Activated CD8-positive, alpha-beta T cell treated with anti-CD3 and anti-CD28 coated beads for 36 hours (primary cell): ENCODE measurements around the gene ADAMTS2. TPM values are rescaled to one million over a fixed set of nuclear protein-coding genes. Genes with fewer than 3 reads are reported as not detected.

ENCODE experiments used
- ATAC-seq: fragments of 200-7000 bp; cut with Tn5 transposase; one replicate; pipeline ENCODE4 v1.10.0; 2021; ENCODE audit warnings: mild to moderate bottlenecking, moderate library complexity
- CTCF ChIA-PET: fragments of 350-600 bp; sonication (Branson Sonifier 250); formaldehyde crosslinking; loops from one replicate; lab custom pipeline; 2021; ENCODE audit warnings: antibody characterized with exemption; lab: Charles Lee
- POLR2A ChIA-PET: fragments of 350-600 bp; sonication (Branson Sonifier 250); formaldehyde crosslinking; loops from one replicate; lab custom pipeline; 2021; ENCODE audit warnings: antibody characterized with exemption; lab: Charles Lee
- DNase-seq: peaks from one replicate; pipeline ENCODE4 v3.0.0-alpha.2; 2020
- H3K27ac Mint-ChIP-seq: one replicate; pipeline ENCODE4 v1.8.0; 2021; ENCODE audit warnings: mild to moderate bottlenecking, mixed read lengths
- H3K27me3 Mint-ChIP-seq: one replicate; pipeline ENCODE4 v1.8.0; 2021; ENCODE audit warnings: mixed read lengths
- H3K36me3 Mint-ChIP-seq: one replicate; pipeline ENCODE4 v1.8.0; 2021; ENCODE audit warnings: low read depth, mixed read lengths
- H3K4me1 Mint-ChIP-seq: one replicate; pipeline ENCODE4 v1.8.0; 2021; ENCODE audit warnings: low read depth, mixed read lengths
- H3K4me3 Mint-ChIP-seq: one replicate; pipeline ENCODE4 v1.8.0; 2021; ENCODE audit warnings: mild to moderate bottlenecking, moderate library complexity, mixed read lengths
- H3K9me3 Mint-ChIP-seq: one replicate; pipeline ENCODE4 v1.8.0; 2021; ENCODE audit warnings: mixed read lengths
- intact Hi-C: fragments of 100-400 bp; cut with micrococcal nuclease; formaldehyde crosslinking; loops from one replicate; pipeline ENCODE4 v1.10.0; 2022
- total RNA-seq, 2 experiments: library from RNA; stranded (reverse); gene quantifications; one replicate each; pipeline ENCODE4 v1.2.3, GENCODE V29; 2021
- TF ChIP-seq, protein P1 (sequence below): fragments of 200-600 bp; IDR thresholded peaks from one replicate; pipeline ENCODE4 v1.8.0; 2022; ENCODE audit warnings: antibody characterized with exemption, mild to moderate bottlenecking

Gene ADAMTS2
- total RNA-seq, 2 experiments from 2014 or later = not detected

DNA sequence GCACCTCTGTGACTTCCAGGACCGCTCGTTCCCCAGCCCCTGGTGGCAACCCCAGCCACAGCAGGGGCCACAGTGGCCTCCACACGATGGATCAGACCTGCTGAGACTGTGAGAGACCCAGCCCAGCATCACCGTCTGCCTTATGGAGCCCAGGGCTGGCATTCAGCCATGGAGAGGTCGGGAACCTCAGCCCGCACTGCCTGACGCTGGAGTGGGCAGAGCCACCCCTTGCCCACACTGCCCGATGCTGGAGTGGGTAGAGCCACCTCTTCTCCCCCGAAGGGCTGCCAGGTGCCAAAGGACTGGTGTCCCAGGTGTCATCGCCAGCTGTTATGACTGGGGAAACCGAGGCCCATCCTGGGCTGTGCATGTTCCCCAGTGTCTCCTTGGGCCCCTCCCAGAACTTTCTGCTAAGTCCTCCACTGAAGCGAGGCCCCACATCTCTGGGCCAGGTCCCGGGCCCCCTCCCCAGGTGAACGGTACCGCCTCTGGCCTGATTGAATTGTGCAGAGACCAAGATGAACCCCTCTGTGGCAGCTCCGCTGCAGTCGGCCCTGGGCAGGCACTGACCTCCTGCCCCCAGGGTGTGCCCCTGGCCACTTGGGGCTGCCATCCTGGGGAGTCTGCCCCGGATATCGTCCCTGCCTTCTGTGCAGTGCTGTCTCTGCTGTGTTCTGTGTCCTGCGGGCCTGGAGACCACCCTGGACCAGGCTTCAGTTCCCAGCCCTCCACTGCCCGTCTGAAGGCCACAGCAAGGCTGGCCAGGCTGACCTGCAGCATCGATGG lies 137.1 kb downstream of the ADAMTS2 start:
- H3K36me3 Mint-ChIP-seq = no peaks in the 10 kb centered on the region
- intact Hi-C loops = no loop called here
- no peaks in the 10 kb centered on the region for H3K9me3 Mint-ChIP-seq
- DNase-seq (no peak), ATAC-seq (no peak)
- no peak overlapping the region for H3K4me3 Mint-ChIP-seq
- CTCF ChIA-PET = no interaction called here
- H3K27me3 Mint-ChIP-seq = no peaks in the 10 kb centered on the region
- no peak overlapping the region for H3K27ac Mint-ChIP-seq
- H3K4me1 Mint-ChIP-seq = no peaks in the 10 kb centered on the region
- TF ChIP-seq, protein P1, sequence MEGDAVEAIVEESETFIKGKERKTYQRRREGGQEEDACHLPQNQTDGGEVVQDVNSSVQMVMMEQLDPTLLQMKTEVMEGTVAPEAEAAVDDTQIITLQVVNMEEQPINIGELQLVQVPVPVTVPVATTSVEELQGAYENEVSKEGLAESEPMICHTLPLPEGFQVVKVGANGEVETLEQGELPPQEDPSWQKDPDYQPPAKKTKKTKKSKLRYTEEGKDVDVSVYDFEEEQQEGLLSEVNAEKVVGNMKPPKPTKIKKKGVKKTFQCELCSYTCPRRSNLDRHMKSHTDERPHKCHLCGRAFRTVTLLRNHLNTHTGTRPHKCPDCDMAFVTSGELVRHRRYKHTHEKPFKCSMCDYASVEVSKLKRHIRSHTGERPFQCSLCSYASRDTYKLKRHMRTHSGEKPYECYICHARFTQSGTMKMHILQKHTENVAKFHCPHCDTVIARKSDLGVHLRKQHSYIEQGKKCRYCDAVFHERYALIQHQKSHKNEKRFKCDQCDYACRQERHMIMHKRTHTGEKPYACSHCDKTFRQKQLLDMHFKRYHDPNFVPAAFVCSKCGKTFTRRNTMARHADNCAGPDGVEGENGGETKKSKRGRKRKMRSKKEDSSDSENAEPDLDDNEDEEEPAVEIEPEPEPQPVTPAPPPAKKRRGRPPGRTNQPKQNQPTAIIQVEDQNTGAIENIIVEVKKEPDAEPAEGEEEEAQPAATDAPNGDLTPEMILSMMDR = no peak
- POLR2A ChIA-PET = no interaction called here

- no peak for ATAC-seq
- POLR2A ChIA-PET = no interaction called here
- Mint-ChIP-seq H3K4me1 (no peaks in the 10 kb centered on the region), H3K9me3 (no peaks in the 10 kb centered on the region), H3K36me3 (no peaks in the 10 kb centered on the region), H3K27me3 (no peaks in the 10 kb centered on the region), H3K27ac (no peak overlapping the region), H3K4me3 (no peak overlapping the region)
- CTCF ChIA-PET = no interaction called here
- DNase-seq = no peak
- TF ChIP-seq, protein P1 = no peak
- intact Hi-C loops = no loop called here
Measured at GRCh38 chr5:179207470-179207869, 137.8 kb downstream of the ADAMTS2 start.

DNA sequence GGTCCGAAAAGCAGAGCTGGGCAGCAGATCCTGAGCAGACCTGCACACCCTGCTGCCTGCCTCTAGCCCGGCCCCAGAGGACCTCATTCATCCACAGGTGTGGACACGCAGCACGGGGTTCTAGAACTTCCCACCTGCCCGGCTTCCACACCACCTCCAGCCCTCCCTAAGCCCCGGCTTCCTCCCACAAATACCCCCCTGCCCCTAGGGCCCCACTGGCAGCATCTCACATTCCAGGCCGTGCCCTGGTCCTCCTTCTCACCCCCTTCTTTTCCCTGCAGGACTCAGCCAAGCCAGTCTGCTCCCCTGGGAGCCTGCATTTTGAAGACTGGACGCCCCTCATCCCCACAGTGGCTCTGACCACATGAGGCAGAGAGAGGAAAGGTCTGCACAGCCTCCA lies 138.9 kb downstream of the ADAMTS2 start:
- CTCF ChIA-PET = no interaction called here

DNA sequence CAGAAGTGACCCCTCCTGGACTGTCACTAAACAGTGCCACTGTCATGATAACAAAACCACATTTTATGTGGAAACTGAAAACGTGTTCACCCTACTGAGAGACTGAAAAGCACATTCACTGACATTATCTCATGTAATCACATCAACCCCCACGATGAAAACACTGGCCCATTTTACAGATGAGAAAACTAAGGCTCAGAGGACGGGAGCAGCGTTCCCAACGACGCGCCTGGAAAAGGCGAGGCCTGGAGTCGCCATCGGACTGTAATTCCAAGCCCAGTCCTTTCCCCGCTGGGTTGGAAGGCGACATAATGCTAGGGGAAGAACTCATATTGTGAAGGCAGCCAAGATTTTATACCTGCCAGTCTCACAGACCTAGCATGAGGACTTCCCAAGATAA lies 140.0 kb downstream of the ADAMTS2 start:
- no peaks in the 10 kb centered on the region for H3K9me3 Mint-ChIP-seq
- no peak for DNase-seq

More for the DNA sequence above, 138.9 kb downstream of the ADAMTS2 start:
- intact Hi-C loops = no loop called here
- TF ChIP-seq, protein P1 = no peak
- POLR2A ChIA-PET = no interaction called here
- Mint-ChIP-seq H3K9me3 (no peaks in the 10 kb centered on the region), H3K27ac (no peak overlapping the region), H3K27me3 (no peaks in the 10 kb centered on the region), H3K4me3 (no peak overlapping the region), H3K36me3 (no peaks in the 10 kb centered on the region), H3K4me1 (no peaks in the 10 kb centered on the region)
- DNase-seq (no peak), ATAC-seq (no peak)

GRCh38 chr5:179204572-179204971 lies 140.7 kb downstream of the ADAMTS2 start:
- Mint-ChIP-seq H3K36me3 (no peaks in the 10 kb centered on the region), H3K4me3 (no peak overlapping the region), H3K27ac (no peak overlapping the region), H3K27me3 (no peaks in the 10 kb centered on the region), H3K4me1 (no peaks in the 10 kb centered on the region), H3K9me3 (no peaks in the 10 kb centered on the region)
- ATAC-seq (no peak), DNase-seq (no peak)
- TF ChIP-seq, protein P1 = no peak
- intact Hi-C loops = no loop called here
- CTCF ChIA-PET = no interaction called here
- POLR2A ChIA-PET = no interaction called here

More for the DNA sequence above, 140.0 kb downstream of the ADAMTS2 start:
- H3K4me3 Mint-ChIP-seq = no peak overlapping the region
- no peak overlapping the region for H3K27ac Mint-ChIP-seq
- TF ChIP-seq, protein P1 = no peak
- H3K4me1 Mint-ChIP-seq = no peaks in the 10 kb centered on the region
- no peaks in the 10 kb centered on the region for H3K27me3 Mint-ChIP-seq
- no peaks in the 10 kb centered on the region for H3K36me3 Mint-ChIP-seq
- CTCF ChIA-PET = no interaction called here
- ATAC-seq = no peak
- intact Hi-C loops = no loop called here
- POLR2A ChIA-PET = no interaction called here
